Mesothelial cell of epicardium (in vitro differentiated cells): ENCODE measurements around the gene APOBEC2. TPM values are rescaled to one million over a fixed set of nuclear protein-coding genes. Genes with fewer than 3 reads are reported as not detected.
A peak's percentile ranks its signal among the peaks of the same experiment; 100 is the strongest.

Experiments
- DNase-seq, 2 experiments: peaks; one replicate each; pipeline ENCODE4 v3.0.0; 2021; ENCODE audit warnings: low spot score in 2 of 2; ENCODE audit not compliant: unreplicated experiment in 2 of 2
- H3K27ac Mint-ChIP-seq: 2 replicates; pipeline ENCODE4 v1.8.0; 2021; ENCODE audit warnings: mixed read lengths
- H3K27me3 Mint-ChIP-seq: 2 replicates; pipeline ENCODE4 v1.8.0; 2021; ENCODE audit warnings: low read depth, mixed read lengths
- H3K36me3 Mint-ChIP-seq: 2 replicates; pipeline ENCODE4 v1.8.0; 2021; ENCODE audit warnings: mixed read lengths
- H3K4me1 Mint-ChIP-seq: 2 replicates; pipeline ENCODE4 v1.8.0; 2021; ENCODE audit warnings: mixed read lengths
- H3K4me3 Mint-ChIP-seq: 2 replicates; pipeline ENCODE4 v1.8.0; 2021; ENCODE audit warnings: mild to moderate bottlenecking, moderate library complexity, mixed read lengths
- H3K9me3 Mint-ChIP-seq: 2 replicates; pipeline ENCODE4 v1.8.0; 2021; ENCODE audit warnings: mixed read lengths
- CTCF ChIP-seq: fragments of 200-600 bp; sonication (generic); IDR thresholded peaks from one replicate; pipeline ENCODE4 v1.5.0; 2021; ENCODE audit warnings: antibody characterized with exemption; ENCODE audit not compliant: unreplicated experiment
- total RNA-seq: library from RNA; stranded (reverse); gene quantifications from 3 replicates; pipeline ENCODE4 v1.2.1, GENCODE V29; 2021

Gene APOBEC2
- total RNA-seq, 1 donor from 2014 or later: 0.51 TPM

- DNase-seq: no peak
- Mint-ChIP-seq H3K27me3 (no peaks in the 10 kb centered on the region), H3K9me3 (no peaks in the 10 kb centered on the region), H3K4me1 (peaks cover 49% of the 10 kb centered on the region), H3K36me3 (peaks cover 2% of the 10 kb centered on the region), H3K4me3 (peak overlapping the region; percentile 94), H3K27ac (peak overlapping the region; percentile 98)
- no peak for TF ChIP-seq CTCF
These were observed 21.1 kb downstream of the APOBEC2 start for GRCh38 chr6:41073968-41074691.

- peaks cover 8% of the 10 kb centered on the region for H3K36me3 Mint-ChIP-seq
- peak overlapping the region; percentile 94 for H3K4me3 Mint-ChIP-seq
These were observed 21.9 kb downstream of the APOBEC2 start for GRCh38 chr6:41074692-41075436.

GRCh38 chr6:41075651-41076626 is 22.9 kb downstream of the APOBEC2 start:
- peak overlapping the region; percentile 98 for H3K27ac Mint-ChIP-seq
- H3K9me3 Mint-ChIP-seq: no peaks in the 10 kb centered on the region
- DNase-seq: no peak
- H3K36me3 Mint-ChIP-seq: peaks cover 15% of the 10 kb centered on the region
- H3K4me3 Mint-ChIP-seq: peak overlapping the region; percentile 20
- H3K27me3 Mint-ChIP-seq: no peaks in the 10 kb centered on the region
- peaks cover 45% of the 10 kb centered on the region for H3K4me1 Mint-ChIP-seq
- TF ChIP-seq CTCF: no peak

More at GRCh38 chr6:41074692-41075436, 21.9 kb downstream of the APOBEC2 start:
- no peaks in the 10 kb centered on the region for H3K9me3 Mint-ChIP-seq
- no peak for DNase-seq
- H3K27me3 Mint-ChIP-seq: no peaks in the 10 kb centered on the region
- peak overlapping the region; percentile 98 for H3K27ac Mint-ChIP-seq
- peaks cover 49% of the 10 kb centered on the region for H3K4me1 Mint-ChIP-seq
- TF ChIP-seq CTCF: no peak

GRCh38 chr6:41077536-41077935 is 24.5 kb downstream of the APOBEC2 start:
- TF ChIP-seq CTCF: no peak
- Mint-ChIP-seq H3K4me3 (no peak overlapping the region), H3K4me1 (peaks cover 40% of the 10 kb centered on the region), H3K9me3 (no peaks in the 10 kb centered on the region), H3K36me3 (peaks cover 20% of the 10 kb centered on the region), H3K27ac (peak overlapping the region; percentile 54), H3K27me3 (no peaks in the 10 kb centered on the region)
- DNase-seq: no peak

GRCh38 chr6:41078101-41078500 is 25.1 kb downstream of the APOBEC2 start:
- H3K9me3 Mint-ChIP-seq: no peaks in the 10 kb centered on the region
- no peaks in the 10 kb centered on the region for H3K27me3 Mint-ChIP-seq
- H3K27ac Mint-ChIP-seq: no peak overlapping the region
- H3K4me3 Mint-ChIP-seq: no peak overlapping the region
- peaks cover 40% of the 10 kb centered on the region for H3K4me1 Mint-ChIP-seq
- peaks cover 26% of the 10 kb centered on the region for H3K36me3 Mint-ChIP-seq
- DNase-seq: no peak
- TF ChIP-seq CTCF: no peak
